ENCODE measurements around the gene ASAP2. TPM values are rescaled to one million over a fixed set of nuclear protein-coding genes. Genes with fewer than 3 reads are reported as not detected.

ASAP2 gene
- total RNA-seq, 3 donors from 2014 or later: 50.4 to 84.1 (median 50.5) TPM

GRCh38 chr2:9318461-9319337 is 112.1 kb downstream of the ASAP2 start:
- no peaks in the 10 kb centered on the region for H3K4me1 ChIP-seq (ENCODE audit: low read depth)
- no peak for TF ChIP-seq CTCF (IDR thresholded peaks at IDR 0.05)
- intact Hi-C loops (cut with DNase I, micrococcal nuclease): no loop called here
- DNase-seq (peak; percentile 53 to 69 (median 64)), ATAC-seq (peak; percentile 82)
- H3K9me3 ChIP-seq: no peaks in the 10 kb centered on the region
- no peak overlapping the region for H3K4me3 ChIP-seq
- H3K36me3 ChIP-seq (ENCODE audit: low read depth): no peaks in the 10 kb centered on the region

GRCh38 chr2:9319338-9319715 is 112.7 kb downstream of the ASAP2 start:
- intact Hi-C loops (cut with DNase I, micrococcal nuclease): no loop called here
- no peaks in the 10 kb centered on the region for H3K36me3 ChIP-seq (ENCODE audit: low read depth)
- no peaks in the 10 kb centered on the region for H3K9me3 ChIP-seq
- no peak for TF ChIP-seq CTCF (IDR thresholded peaks at IDR 0.05)
- no peaks in the 10 kb centered on the region for H3K4me1 ChIP-seq (ENCODE audit: low read depth)
- ATAC-seq (no peak), DNase-seq (no peak)
- H3K4me3 ChIP-seq: no peak overlapping the region

- intact Hi-C loops (cut with DNase I, micrococcal nuclease): no loop called here
- H3K4me3 ChIP-seq: no peak overlapping the region
- TF ChIP-seq CTCF (IDR thresholded peaks at IDR 0.05): no peak
- H3K4me1 ChIP-seq (ENCODE audit: low read depth): no peaks in the 10 kb centered on the region
- DNase-seq (no peak), ATAC-seq (no peak)
- no peaks in the 10 kb centered on the region for H3K36me3 ChIP-seq (ENCODE audit: low read depth)
- H3K9me3 ChIP-seq: no peaks in the 10 kb centered on the region
Measured at GRCh38 chr2:9322576-9322975, 116.0 kb downstream of the ASAP2 start.

GRCh38 chr2:9325428-9325827 is 118.8 kb downstream of the ASAP2 start:
- no peaks in the 10 kb centered on the region for H3K36me3 ChIP-seq (ENCODE audit: low read depth)
- intact Hi-C loops (cut with DNase I, micrococcal nuclease): no loop called here
- DNase-seq (no peak), ATAC-seq (no peak)
- no peak for TF ChIP-seq CTCF (IDR thresholded peaks at IDR 0.05)
- H3K4me3 ChIP-seq: no peak overlapping the region
- no peaks in the 10 kb centered on the region for H3K9me3 ChIP-seq
- no peaks in the 10 kb centered on the region for H3K4me1 ChIP-seq (ENCODE audit: low read depth)

GRCh38 chr2:9326975-9327374 is 120.4 kb downstream of the ASAP2 start:
- no peak for ATAC-seq
- no peak for DNase-seq
- Histone ChIP-seq H3K4me3 (no peak overlapping the region), H3K36me3 (ENCODE audit: low read depth) (no peaks in the 10 kb centered on the region), H3K4me1 (ENCODE audit: low read depth) (no peaks in the 10 kb centered on the region), H3K9me3 (no peaks in the 10 kb centered on the region)
- no peak for TF ChIP-seq CTCF (IDR thresholded peaks at IDR 0.05)
- intact Hi-C loops (cut with DNase I, micrococcal nuclease): no loop called here

Data from mucosa of descending colon (tissue), 3 donors.